ENCODE data around the gene CD22. TPM values are rescaled to one million over a fixed set of nuclear protein-coding genes. Genes with fewer than 3 reads are reported as not detected.
"Not testable (repeated sequence)": the region's sequence is repeated elsewhere in the genome, so short reads cannot be mapped to it uniquely, and the experiment has no call there.

CD22 gene
- total and polyA plus RNA-seq, 2 donors from 2014 or later: 0.82 to 15.4 TPM

DNA sequence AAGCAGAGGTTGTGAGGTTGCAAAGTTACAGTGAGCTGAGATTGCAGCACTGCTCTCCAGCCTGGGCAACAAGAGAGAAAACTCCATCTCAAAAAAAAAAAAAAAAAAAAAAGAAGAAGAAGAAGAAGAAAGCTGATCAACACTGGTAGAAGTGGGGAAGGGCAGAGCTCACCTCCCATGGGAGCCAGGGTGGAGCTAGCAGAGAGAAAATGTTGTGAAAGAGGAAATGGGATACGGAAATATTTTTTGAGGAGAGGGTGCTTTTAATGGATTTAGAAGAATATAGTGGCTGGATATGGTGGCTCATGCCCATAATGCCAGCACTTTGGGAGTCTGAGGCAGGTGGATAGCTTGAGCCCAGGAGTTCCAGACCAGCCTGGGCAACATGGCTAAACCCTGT, 48.7 kb downstream of the CD22 start:
- H3K4me3 ChIP-seq (ENCODE audit: low read length in 3 of 3): no peak overlapping the region
- H3K27me3 ChIP-seq (ENCODE audit: control insufficient read depth, insufficient read depth, low read length): no peaks in the 10 kb centered on the region
- H3K27ac ChIP-seq (ENCODE audit: low read depth in 2 of 2, low read length in 2 of 2): no peak overlapping the region
- FAIRE-seq: no peak
- no peaks in the 10 kb centered on the region for H3K36me3 ChIP-seq (ENCODE audit: control insufficient read depth in 2 of 3, insufficient read depth in 3 of 3, low read length in 3 of 3)
- no peak for DNase-seq
- intact Hi-C loops (cut with DNase I): no loop called here
- TF ChIP-seq, protein P1, sequence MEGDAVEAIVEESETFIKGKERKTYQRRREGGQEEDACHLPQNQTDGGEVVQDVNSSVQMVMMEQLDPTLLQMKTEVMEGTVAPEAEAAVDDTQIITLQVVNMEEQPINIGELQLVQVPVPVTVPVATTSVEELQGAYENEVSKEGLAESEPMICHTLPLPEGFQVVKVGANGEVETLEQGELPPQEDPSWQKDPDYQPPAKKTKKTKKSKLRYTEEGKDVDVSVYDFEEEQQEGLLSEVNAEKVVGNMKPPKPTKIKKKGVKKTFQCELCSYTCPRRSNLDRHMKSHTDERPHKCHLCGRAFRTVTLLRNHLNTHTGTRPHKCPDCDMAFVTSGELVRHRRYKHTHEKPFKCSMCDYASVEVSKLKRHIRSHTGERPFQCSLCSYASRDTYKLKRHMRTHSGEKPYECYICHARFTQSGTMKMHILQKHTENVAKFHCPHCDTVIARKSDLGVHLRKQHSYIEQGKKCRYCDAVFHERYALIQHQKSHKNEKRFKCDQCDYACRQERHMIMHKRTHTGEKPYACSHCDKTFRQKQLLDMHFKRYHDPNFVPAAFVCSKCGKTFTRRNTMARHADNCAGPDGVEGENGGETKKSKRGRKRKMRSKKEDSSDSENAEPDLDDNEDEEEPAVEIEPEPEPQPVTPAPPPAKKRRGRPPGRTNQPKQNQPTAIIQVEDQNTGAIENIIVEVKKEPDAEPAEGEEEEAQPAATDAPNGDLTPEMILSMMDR (IDR thresholded peaks at IDR 0.05; ENCODE audit: borderline replicate concordance, extremely low read depth, insufficient read depth): no peak
- H3K9me3 ChIP-seq (ENCODE audit: control insufficient read depth in 2 of 3, insufficient read depth in 1 of 3, low read length in 3 of 3): no peaks in the 10 kb centered on the region
- H3K9ac ChIP-seq (ENCODE audit: low read length in 3 of 3): no peak overlapping the region
- no peaks in the 10 kb centered on the region for H3K4me1 ChIP-seq (ENCODE audit: control insufficient read depth in 2 of 3, insufficient read depth in 2 of 3, low read depth in 1 of 3, low read length in 3 of 3)

DNA sequence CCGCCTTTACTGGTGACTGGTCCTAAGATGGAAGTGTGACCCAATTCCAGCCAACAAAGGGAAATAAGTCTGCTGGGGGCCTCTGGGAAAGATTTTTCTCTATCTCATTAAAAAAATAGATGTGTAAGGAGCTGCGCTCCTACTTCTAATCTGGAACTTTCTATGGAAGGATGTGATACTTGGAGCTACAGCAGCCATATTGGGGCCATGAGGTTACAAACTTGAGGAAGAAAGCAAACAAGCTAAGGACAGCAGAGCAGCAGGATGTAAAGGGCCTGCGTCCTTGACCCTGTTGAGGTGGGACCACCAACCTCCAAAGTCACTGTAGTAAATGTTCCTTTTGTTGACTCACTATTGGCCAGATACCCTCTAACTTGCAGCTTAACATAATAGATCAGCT, 49.4 kb downstream of the CD22 start:
- Histone ChIP-seq H3K36me3 (ENCODE audit: control insufficient read depth in 2 of 3, insufficient read depth in 3 of 3, low read length in 3 of 3) (no peaks in the 10 kb centered on the region), H3K9me3 (ENCODE audit: control insufficient read depth in 2 of 3, insufficient read depth in 1 of 3, low read length in 3 of 3) (no peaks in the 10 kb centered on the region), H3K27me3 (ENCODE audit: control insufficient read depth, insufficient read depth, low read length) (no peaks in the 10 kb centered on the region), H3K4me1 (ENCODE audit: control insufficient read depth in 2 of 3, insufficient read depth in 2 of 3, low read depth in 1 of 3, low read length in 3 of 3) (no peaks in the 10 kb centered on the region), H3K4me3 (ENCODE audit: low read length in 3 of 3) (no peak overlapping the region), H3K9ac (ENCODE audit: low read length in 3 of 3) (no peak overlapping the region), H3K27ac (ENCODE audit: low read depth in 2 of 2, low read length in 2 of 2) (no peak overlapping the region)
- DNase-seq: no peak
- intact Hi-C loops (cut with DNase I): no loop called here
- no peak for FAIRE-seq
- TF ChIP-seq, protein P1 (IDR thresholded peaks at IDR 0.05; ENCODE audit: borderline replicate concordance, extremely low read depth, insufficient read depth): no peak

DNA sequence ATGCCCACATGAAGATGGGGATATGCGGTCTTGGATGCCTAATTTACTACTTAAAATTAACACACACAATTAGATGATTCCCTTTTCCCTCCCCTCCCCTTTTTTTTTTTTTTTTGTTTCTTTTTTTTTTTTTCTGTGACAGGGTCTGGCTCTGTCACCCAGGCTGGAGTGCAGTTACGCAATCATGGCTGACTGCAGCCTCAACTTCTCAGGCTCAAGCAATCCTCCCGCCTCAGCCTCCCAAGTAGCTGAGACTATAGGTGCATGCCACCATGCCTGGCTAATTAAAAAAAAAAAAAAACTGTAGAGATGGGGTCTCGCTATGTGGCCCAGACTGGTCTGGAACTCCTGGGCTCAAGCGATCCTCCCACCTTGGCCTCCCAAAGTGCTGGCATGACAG, 50.6 kb downstream of the CD22 start:
- H3K27me3 ChIP-seq (ENCODE audit: control insufficient read depth, insufficient read depth, low read length); H3K4me1 ChIP-seq (ENCODE audit: control insufficient read depth in 2 of 3, insufficient read depth in 2 of 3, low read depth in 1 of 3, low read length in 3 of 3); intact Hi-C loops (cut with DNase I); FAIRE-seq; H3K9ac ChIP-seq (ENCODE audit: low read length in 3 of 3); H3K4me3 ChIP-seq (ENCODE audit: low read length in 3 of 3); H3K27ac ChIP-seq (ENCODE audit: low read depth in 2 of 2, low read length in 2 of 2); H3K9me3 ChIP-seq (ENCODE audit: control insufficient read depth in 2 of 3, insufficient read depth in 1 of 3, low read length in 3 of 3); DNase-seq; H3K36me3 ChIP-seq (ENCODE audit: control insufficient read depth in 2 of 3, insufficient read depth in 3 of 3, low read length in 3 of 3): not testable (repeated sequence)

DNA sequence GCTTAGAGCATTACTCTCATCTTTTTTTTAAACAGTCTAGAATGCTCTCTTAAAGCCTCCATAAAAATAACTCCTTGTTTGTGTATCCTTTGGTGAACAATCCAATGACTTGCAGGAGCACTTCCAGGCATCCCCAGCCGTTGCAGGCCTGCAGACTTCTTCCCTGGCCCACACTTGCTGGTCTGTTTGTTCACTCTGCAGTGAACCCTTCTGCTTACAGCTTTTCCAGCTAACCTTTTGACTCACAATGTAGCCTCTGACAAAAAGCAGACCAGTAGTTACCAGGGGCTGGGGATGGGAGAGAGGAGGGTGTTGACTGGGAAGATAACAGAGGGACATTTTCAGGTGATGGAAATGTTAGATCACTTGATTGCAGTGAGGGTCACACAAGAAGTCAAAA, 51.0 kb downstream of the CD22 start:
- no peak overlapping the region for H3K4me3 ChIP-seq (ENCODE audit: low read length in 3 of 3)
- H3K36me3 ChIP-seq (ENCODE audit: control insufficient read depth in 2 of 3, insufficient read depth in 3 of 3, low read length in 3 of 3): no peaks in the 10 kb centered on the region
- FAIRE-seq (no peak), DNase-seq (no peak)
- H3K27ac ChIP-seq (ENCODE audit: low read depth in 2 of 2, low read length in 2 of 2): no peak overlapping the region
- intact Hi-C loops (cut with DNase I): no loop called here
- no peaks in the 10 kb centered on the region for H3K27me3 ChIP-seq (ENCODE audit: control insufficient read depth, insufficient read depth, low read length)
- no peaks in the 10 kb centered on the region for H3K4me1 ChIP-seq (ENCODE audit: control insufficient read depth in 2 of 3, insufficient read depth in 2 of 3, low read depth in 1 of 3, low read length in 3 of 3)
- no peaks in the 10 kb centered on the region for H3K9me3 ChIP-seq (ENCODE audit: control insufficient read depth in 2 of 3, insufficient read depth in 1 of 3, low read length in 3 of 3)
- no peak overlapping the region for H3K9ac ChIP-seq (ENCODE audit: low read length in 3 of 3)
- TF ChIP-seq, protein P1 (IDR thresholded peaks at IDR 0.05; ENCODE audit: borderline replicate concordance, extremely low read depth, insufficient read depth): no peak

Measured in kidney (tissue), 14 donors.